Activated CD8-positive, alpha-beta memory T cell treated with anti-CD3 and anti-CD28 coated beads for 48 hours (primary cell): ENCODE results near the gene CEP43.

Experiments
- DNase-seq, 3 experiments: peaks; one replicate each; pipeline ENCODE4 v3.0.0-alpha.2; 2020; ENCODE audit warnings: low read depth in 2 of 3, low spot score in 2 of 3

The CEP43 gene

DNA sequence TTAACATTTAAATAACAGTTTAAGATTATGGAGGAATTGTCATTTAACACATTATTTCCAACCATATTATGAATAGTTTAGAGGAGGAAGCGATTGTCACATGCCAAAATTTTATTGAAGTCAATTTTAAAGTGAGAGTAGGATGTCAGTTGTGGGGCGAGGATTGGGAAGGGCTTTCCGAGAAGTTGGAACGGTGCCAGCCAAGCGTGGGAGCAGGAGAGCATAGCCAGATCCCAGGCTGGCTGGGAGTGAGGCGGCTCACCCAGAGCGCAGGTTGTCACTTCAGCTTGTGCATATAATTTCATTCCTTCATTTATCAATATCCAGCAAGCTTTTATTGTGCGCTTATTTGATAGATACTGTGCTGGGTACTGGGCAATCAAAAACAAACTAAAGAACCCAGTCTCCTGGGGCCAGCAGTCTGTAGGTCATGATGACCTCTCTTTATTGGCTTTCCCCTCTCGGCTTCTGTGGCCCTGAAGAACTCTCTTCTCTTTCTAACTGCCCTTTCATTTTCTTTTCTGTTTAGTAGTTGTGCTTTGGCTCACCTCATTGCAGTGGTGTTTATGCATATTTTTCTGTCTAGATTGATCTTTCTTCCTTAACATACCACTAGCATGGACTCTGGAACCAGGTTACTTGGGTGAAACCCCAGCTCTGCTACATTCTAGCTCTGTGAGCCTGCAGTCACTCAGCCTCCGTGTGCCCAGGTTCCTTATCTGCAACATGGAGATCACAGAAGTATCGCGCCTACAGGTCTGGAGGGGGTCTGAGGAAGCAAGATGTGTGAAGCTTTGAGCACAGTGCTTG lies 6.4 kb downstream of the CEP43 start:
- DNase-seq = no peak

DNA sequence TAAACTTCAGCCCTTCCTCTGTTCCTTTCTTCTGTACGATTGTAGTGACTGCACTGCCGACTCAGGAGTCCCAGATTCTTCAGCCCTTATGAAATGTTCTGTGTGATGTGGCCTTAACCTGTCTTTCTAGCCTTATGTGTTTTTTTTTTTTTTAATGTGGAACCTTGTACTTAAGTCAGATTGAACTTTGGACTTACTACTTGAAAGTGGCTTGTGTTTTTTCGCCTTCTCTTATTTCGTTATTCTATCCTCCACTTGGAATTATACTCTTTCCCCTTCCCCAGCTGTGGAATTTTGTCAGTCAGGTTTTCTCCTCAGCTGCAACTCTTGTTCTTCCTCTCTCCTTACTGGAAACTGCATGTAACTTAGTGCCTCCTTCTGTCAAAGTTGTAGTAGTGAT lies 8.8 kb downstream of the CEP43 start:
- DNase-seq = no peak

DNA sequence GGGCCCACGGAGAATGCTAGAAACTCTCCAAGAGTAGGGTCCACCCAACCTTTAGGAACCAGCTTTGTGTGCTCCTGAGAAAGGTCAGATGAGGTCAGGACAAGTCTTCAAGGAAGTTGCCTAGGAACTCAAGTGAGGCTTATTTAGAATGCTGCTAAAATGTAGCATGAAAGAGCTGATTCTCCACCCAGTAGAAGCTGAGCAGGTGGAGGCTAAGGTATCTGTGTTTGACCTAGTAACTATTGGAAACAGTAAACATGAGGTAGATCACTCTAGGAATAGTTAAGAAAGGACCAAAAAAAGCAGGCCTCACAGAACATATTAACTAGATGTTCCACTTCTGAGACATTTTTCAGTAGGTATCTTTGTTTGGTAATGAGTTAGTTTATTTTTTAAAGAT lies 13.9 kb downstream of the CEP43 start:
- DNase-seq = no peak

DNA sequence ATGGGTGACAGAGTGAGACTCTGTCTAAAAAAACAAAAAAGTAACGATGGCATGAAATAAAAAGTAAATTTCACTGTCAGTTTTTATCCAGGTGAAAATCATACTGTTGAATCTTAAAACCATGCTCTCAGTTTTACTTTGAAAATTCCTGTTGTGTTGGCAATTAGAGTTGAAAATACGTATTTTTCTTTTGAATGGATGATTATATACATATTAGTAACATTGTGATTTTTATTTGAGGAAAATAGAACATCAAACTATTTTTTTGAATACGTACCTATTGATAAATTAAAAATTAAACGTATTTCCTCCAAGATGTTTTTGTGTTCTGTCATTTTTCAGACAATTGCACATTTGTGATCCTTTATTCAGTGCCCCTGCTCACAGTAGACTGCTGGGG lies 14.7 kb downstream of the CEP43 start:
- no peak for DNase-seq

DNA sequence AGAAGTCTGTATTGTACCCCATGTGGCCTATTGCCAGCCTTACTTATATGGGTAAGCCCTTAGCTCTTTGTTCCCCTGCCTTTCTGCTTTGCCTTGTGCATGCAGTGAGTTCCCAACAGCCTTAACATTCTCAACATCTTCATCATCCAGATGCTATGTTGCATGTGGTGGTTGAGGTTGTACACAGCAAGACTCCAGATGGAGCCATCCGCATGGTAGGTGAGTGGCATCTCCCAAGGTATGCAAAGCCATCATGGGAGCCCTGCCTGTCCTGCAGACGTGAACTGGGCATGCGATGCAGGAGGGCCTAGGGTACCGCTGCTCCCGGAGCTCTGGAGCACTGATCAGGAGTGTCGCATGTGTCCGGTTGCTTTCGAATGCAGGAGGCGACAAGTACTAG lies 16.1 kb downstream of the CEP43 start:
- no peak for DNase-seq

DNA sequence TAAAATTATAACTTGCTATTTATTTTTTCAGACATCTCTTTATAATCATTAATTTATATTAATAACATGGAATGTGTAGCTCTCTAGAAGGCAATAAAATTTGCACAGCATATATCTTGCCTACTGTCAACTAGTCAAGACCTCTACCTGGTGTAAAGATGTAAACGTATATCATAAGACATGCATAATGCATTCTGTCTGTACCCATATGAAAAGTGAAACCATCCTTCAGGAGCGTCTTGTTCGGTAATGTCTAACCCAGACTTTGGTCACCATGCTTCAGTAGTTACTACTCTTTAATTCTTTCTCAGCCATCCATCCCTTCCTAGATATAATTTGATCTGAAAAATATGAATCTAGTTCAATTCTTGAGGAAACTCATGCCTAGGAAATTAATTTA lies 21.0 kb downstream of the CEP43 start:
- DNase-seq = no peak

DNA sequence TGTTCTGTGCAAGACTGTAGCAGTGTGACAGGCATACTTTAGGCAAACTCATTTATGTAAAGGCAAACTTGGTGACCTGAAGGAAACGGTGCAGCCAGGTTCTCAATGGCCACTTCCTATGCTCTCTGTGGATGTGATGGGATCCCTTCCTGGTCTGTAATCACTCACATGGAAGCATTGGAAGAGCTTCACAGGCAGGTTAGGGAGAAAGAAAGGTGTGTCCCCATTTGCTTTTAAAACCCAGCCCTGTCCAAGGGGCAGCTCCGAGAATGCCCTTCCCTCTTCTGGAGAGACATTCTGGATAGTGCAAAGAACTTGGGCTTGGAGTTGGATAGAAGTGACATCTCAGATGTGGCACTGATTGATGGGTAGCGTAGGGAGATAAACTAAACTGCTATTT lies 28.1 kb downstream of the CEP43 start:
- no peak for DNase-seq

DNA sequence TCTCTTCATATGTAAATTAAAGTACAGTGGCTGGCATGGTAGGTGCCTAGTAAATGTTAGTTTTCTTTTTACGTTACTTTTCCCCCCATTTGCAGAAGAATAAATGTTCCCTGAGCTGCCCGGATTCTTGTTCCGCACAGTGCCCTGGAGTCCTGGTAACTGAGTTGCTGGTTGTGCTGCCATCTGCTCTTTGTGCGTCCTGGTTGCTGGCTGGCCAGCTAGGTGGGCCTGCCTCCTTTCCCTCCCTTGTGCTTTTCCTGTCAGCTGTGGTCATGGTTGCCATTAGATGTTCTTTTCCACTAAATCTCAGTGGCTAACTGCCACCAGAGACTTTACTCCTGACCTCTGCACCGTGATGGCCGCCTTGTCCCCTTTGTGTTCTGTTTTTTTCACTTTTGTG lies 28.6 kb downstream of the CEP43 start:
- DNase-seq = no peak

DNA sequence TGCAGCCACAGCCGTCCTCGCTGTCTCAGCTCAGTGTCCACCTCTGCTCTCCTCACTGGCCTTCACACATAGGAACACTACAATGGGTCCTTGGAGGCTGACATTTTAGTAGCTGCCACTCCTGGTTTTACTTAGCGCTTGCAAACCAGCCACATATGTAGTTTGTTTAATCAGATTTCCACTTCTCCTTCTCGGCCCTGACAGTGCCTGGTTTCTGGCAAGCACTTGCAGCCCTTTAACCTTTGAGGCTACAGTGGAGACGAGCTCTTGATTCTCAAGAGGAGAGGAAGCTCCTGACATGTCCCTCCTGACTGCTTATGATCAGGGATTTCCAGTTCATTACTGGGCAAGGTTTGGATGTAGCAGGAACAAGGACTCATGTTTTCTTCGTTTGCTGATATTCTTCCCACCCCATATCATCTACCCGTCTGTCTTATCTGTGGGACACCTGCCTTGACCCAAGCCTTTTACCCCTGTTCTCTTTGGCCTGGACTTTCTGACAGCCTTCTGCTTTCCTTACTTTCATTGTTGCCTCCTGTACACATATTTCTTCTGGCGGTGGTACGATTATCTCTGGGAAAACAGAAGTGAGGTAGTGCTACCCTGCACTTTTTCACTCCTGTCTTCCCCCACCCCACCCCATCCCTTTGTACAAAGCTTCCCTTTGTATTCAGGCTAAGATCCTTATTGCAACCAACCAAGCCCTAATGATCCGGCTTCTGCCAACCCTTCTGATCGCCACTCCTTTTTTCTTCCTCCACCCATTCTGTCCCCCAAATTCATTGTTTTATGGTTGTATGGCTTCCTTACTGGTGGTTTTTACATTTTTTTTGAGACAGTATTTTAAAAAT lies 31.2 kb downstream of the CEP43 start:
- no peak for DNase-seq

DNA sequence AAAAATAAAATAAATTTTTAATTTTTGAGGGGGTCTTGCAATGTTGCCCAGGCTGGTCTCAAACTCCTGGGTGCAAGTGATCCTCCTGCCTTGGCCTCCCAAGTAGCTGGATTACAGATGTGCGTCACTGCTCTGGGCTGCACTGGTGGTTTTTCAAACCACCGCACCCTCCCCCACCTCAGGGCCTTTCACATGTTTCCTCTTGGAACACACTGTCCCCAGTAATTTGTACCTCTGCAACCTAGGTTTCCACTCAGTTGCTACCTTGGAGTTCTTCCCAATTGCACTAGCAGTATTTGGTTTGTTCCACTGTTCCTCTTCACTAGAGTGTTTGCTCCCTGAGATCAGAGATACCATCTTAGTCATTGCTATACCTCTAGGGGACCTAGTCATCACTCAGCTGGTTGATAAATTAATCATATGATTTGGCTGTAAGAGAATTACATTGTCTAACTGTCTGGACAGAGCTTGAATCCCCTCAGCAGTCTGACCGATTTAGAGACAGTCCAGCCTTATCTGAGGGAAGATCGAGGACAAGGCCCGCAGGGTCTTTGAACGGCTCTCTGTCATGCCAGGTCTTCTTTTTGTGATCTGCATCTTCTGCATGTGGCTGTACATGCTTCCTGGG lies 32.0 kb downstream of the CEP43 start:
- no peak for DNase-seq

DNA sequence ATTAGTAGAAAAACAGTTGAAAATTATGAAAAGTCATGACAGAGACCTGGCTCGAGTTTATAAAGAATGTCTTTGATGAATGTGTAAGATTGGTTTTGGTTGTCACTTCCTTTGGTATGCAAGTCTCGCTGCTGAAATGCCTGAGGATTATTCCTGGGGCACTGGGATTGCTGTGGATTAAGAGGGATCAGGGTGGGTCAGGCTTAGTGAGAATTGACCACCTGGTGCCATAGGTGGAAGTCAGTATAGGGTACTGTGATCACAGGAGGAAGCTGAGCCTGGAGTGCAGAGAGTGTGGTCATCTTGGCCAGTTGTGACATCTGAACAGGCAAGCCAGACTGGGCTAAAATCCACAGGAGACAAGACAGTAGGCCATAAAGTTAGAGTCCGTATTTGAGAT lies 34.9 kb downstream of the CEP43 start:
- DNase-seq = no peak

DNA sequence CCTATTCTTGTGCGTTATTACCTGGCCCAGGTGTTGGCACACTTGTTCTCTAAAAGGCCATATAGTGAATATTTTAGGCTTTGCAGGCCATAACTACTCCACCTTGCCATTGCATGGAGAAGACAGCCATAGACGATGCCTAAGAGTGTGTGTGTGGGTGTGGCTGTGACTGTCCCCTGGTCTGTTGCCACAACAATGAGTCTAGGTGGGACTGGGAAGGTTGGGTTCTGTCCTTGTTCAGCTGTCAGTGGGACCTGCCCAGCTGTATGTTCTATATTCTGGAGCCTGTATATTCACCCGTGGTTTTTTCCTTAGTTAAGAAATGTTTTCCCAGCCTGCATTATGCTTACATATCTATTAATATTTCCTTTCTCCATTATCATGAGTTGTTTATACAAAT lies 38.6 kb downstream of the CEP43 start:
- no peak for DNase-seq

DNA sequence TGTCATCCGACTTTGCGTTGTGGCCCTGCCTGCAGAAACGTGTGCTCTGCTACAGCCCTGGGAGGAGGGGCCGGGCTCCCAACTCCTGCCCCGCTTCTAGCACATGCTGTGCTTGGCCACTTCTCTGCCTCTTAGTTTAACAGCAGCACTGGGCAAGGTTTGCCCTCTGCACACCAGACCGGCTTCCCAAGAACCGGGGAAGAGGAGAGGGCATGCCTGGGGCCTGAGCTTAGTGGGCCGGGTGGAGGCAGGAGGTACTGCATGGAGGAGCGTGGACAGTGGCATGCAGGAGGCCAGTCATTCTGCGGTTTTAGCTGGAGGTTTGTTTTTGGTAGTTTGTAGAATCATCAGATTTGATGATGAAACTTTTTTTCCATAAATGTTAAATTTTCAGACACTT lies 45.5 kb downstream of the CEP43 start:
- no peak for DNase-seq

DNA sequence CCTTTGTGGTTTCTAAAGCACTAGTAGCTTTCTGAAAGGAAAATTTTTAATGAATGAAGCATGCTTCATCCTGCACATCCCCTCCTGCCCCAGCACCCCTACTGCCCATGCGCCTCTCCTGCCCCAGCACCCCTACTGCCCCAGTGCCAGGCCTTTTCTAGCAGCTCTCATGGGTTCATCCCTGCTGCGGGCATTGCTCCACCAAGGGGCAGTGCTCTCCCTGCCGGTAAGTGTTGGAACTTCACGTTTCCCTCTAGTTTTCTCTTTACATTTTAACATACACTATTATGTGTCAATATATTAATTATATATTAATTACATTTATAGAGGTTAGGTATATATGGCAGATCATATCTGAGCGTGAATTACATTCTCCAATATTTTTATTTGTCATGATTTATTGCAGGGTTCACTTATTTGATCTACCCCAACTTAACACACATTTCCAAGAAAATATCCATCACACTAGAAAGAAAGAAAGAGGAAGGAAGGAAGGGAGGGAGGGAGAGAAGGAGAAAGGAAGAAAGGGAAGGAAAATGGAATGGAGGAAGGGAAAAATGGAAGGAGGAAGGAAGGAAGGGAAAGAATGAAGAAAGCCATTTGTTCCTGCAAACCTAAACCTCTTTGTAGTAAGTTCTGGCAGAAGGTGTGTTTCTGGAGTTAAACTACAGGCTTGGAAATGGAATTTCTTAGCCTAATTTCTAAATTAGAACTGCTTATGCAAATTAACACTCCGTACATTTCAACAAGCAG lies 46.8 kb downstream of the CEP43 start:
- DNase-seq = no peak

DNA sequence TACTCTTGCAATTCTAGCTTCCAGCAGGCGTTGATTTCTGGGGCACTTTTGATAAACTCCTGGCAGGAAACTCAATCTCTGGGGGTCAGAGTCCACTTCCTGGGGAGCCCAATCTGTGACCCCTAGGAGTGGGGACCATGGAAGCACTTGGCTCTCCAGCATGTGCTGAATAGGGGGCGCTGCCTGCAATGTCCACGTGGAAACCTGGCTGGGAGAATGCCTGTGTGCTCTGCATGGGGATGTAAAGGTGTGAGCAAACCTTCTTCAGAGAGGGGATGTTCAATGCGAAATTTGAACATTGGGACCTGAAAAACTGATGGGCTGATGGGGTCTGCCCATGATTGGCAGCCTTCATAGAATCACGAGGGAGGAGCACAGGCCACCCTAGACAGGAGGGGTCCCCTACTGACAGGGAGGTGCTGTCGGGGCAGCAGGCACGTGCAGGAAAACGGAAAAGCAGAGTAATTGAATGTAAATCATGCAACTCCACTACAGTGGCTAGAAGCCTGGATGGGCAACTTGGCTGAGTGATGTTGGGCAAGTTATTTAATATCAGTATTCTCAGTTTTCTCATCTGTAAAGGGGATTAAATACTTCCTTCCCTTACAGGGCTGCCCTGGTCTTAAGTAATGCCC lies 47.8 kb downstream of the CEP43 start:
- no peak for DNase-seq

DNA sequence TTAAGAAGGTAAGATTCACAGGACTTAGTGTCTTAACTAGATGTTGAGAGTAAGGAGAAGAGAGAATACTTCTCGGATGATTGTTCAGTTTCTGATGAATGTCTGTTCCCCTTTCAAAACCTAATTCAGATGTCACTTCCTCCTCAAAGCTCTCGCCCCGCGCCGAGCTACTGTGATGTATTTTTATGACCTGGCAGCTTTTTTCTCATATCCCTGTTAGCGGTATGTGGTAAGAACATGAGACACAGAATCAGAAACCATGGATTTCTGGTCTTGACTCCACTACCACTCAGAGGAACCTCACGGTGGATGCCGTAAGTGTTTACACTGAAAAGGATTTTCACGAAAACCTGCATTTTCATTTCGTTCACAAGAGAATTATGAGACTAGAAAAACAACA lies 48.4 kb downstream of the CEP43 start:
- DNase-seq = no peak
